ENCODE results near the gene SAP30BP.

Gene SAP30BP

DNA sequence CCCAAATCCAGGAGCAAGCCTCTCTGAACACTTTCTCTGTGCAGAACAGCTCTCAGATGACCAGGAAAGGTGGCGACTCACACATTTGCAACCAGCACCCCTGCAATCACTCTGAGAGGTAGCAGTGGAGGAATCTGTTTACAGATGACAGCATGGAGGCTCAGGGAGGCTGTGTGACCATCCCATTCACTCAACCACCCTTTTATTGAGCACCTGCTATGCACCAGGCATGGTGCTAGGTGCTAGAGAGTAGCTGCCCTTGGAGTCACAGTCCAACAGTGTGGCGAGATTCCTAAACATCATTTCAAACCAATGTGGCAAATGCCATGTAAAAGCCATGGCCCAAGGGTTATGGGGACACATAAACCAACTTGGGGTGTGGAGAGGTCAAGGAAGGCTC, 52.6 kb downstream of the SAP30BP start:
- no peak for DNase-seq (ENCODE audit: low read depth, low spot score)

DNA sequence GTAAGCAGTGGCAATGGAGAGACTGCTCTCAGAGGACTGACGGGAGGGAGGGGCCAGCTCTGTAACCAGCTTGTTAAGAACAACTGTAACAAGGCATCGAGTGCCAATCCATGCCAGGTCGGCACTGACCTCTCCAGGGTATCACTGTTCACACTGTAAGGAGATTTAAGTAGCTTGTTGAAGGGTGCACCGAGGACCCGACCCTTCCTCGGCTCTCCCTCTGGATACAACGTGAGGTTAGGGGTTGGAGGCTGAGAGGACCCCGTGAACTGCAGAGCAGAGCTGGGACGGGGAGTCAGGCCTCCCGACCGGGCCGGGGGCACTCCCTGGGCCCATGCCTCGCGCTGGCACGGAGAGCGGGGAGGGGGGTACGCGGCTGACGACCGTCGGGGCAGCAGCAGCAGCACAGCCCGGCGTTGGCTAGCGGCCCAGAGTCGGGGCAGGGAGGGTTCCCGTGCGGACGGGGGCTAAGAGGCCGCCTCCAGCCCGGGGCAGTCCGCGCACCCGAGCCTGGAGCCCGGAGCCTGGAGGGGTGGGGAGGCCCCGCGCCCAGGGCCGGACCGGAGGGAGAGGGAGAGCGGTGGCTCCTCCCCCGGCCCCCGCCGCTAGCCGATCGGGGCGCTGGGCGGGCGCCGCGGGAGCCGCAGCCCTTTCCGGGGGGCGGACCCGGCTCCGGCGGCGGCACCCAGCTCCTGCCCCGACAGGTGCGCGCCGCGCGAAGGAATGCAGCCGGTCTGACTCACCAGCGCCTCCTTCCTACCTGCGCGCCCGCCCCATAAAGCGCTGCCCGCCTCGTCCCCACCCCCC, 53.7 kb downstream of the SAP30BP start, which contains the start of gene ITGB4:
Gene ITGB4 (plus strand): TSS at position 804 of the 807 bp plus-strand sequence. CDS start 3,245 bp downstream, outside the sequence.
- DNase-seq (ENCODE audit: low read depth, low spot score): peak; percentile 44

- DNase-seq (ENCODE audit: low read depth, low spot score): no peak
Observed at GRCh38 chr17:75721463-75722011, 54.4 kb downstream of the SAP30BP start.

GRCh38 chr17:75722076-75722475, 54.9 kb downstream of the SAP30BP start:
- DNase-seq (ENCODE audit: low read depth, low spot score): peak; percentile 14

DNA sequence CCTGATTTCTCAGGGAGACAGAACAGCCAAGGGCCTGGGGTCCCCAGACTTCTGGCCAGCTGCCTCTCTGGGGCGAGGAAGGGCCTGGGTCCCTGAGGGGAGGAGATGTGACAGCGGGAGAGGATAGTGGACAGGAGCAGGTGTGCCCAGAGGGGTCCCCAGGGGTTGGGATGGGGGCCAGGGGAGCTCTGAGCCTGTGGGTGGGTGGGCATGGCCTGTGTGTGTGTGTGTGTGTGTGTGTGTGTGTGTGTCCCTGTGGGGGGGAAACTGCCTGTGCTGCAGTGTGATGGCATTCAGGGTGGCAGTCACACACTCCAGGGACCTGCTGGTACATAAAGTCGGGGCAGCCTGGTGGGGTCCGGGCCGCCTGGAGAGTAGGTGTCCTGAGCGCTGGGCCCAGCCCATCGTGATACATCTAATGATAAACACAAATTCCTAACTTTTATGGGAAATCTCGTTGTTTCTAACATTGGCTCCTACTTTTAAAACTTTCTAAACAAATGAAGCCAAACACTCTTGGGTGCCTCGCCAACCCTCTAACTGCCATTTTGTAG, 55.5 kb downstream of the SAP30BP start:
- DNase-seq (ENCODE audit: low read depth, low spot score): no peak

- peak; percentile 85 for DNase-seq (ENCODE audit: low read depth, low spot score)
Observed at GRCh38 chr17:75723171-75723930, 56.2 kb downstream of the SAP30BP start.

GRCh38 chr17:75724016-75725003, 57.2 kb downstream of the SAP30BP start:
- DNase-seq (ENCODE audit: low read depth, low spot score): no peak

DNA sequence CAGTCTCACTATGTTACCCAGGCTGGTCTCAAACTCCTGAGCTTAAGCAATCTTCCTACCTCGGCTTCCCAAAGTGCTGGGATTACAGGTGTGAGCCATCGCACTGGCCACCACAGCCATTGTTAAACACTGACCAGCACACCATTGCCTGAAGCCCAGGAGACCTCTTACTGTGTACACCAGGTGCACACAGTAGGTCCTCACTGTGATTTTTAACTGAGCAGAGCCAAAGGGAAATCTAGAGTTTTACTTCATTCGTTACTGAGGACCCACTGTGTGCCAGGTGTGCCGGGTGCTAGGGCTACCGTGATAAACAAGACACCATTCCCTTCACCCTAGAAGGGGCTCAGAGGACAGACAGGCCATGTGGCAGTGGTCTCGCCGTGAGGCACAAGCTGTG, 58.4 kb downstream of the SAP30BP start:
- DNase-seq (ENCODE audit: low read depth, low spot score): no peak

- no peak for DNase-seq (ENCODE audit: low read depth, low spot score)
Observed at GRCh38 chr17:75727391-75727790, 60.3 kb downstream of the SAP30BP start.

GRCh38 chr17:75729351-75729750, 62.2 kb downstream of the SAP30BP start:
- no peak for DNase-seq (ENCODE audit: low read depth, low spot score)

DNA sequence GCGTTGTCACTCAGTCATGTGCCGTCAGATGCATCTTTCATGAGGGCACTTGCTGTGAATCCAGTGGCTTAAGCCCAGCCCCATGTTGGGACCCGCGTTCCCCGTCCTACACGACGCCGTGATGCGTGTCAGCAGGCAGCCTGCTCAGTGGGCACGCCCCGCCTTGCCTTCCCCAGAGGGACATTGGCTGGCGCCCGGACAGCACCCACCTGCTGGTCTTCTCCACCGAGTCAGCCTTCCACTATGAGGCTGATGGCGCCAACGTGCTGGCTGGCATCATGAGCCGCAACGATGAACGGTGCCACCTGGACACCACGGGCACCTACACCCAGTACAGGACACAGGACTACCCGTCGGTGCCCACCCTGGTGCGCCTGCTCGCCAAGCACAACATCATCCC, 62.9 kb downstream of the SAP30BP start:
- DNase-seq (ENCODE audit: low read depth, low spot score): no peak

GRCh38 chr17:75731086-75731715, 64.1 kb downstream of the SAP30BP start:
- DNase-seq (ENCODE audit: low read depth, low spot score): no peak

GRCh38 chr17:75731716-75732498, 64.8 kb downstream of the SAP30BP start:
- no peak for DNase-seq (ENCODE audit: low read depth, low spot score)

GRCh38 chr17:75733471-75733870, 66.3 kb downstream of the SAP30BP start:
- no peak for DNase-seq (ENCODE audit: low read depth, low spot score)

GRCh38 chr17:75734674-75735294, 67.6 kb downstream of the SAP30BP start:
- DNase-seq (ENCODE audit: low read depth, low spot score): no peak

DNA sequence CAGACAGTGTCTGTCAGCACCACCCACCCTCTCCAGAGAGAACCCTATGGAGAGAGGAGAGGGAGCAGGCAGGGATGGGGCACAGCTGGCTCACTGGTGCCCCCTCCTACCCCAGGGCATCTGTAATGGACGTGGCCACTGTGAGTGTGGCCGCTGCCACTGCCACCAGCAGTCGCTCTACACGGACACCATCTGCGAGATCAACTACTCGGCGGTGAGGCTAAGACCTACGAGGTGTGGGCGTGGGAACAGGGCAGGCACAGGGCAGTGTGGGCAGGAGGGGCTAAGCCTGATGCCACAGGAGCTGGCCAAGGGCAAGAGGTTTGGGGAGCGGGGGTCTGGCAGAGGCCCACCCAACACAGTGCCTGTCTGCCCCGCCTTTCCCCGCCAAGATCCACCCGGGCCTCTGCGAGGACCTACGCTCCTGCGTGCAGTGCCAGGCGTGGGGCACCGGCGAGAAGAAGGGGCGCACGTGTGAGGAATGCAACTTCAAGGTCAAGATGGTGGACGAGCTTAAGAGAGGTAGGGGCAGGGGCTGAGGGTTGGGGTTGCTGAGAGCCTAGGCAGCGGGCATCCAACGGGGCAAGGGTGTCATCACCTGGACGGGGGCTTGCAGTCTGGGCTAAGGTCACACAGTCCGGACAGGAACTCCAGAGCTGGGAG, 69.2 kb downstream of the SAP30BP start:
- DNase-seq (ENCODE audit: low read depth, low spot score): no peak

GRCh38 chr17:75737133-75737962, 70.2 kb downstream of the SAP30BP start:
- DNase-seq (ENCODE audit: low read depth, low spot score): no peak

Data from ELF-1 (cell line).